MM.1S (cell line): Measurements from ENCODE around the gene HADH.

ENCODE experiments used
- DNase-seq: peaks from one replicate; pipeline ENCODE4 v3.0.0-alpha.2; 2015
- H2AFZ ChIP-seq: fragments of 300-600 bp; sonication (generic); 2 replicates; pipeline ENCODE4 v1.6.0; 2016; ENCODE audit warnings: antibody characterized with exemption, low read length
- H3F3A ChIP-seq: fragments of 300-600 bp; sonication (generic); 2 replicates; pipeline ENCODE4 v1.6.1; 2016; ENCODE audit warnings: mild to moderate bottlenecking, antibody characterized with exemption, low read length, moderate library complexity, mixed read lengths; ENCODE audit not compliant: insufficient read depth
- H3K27ac ChIP-seq: fragments of 300-600 bp; sonication (generic); 2 replicates; pipeline ENCODE4 v1.5.1; 2016; ENCODE audit warnings: mild to moderate bottlenecking, low read length
- H3K27me3 ChIP-seq: fragments of 300-600 bp; sonication (generic); replicated peaks from 2 replicates; pipeline ENCODE4 v1.6.0; 2016; ENCODE audit warnings: low read length; ENCODE audit not compliant: insufficient read depth
- H3K36me3 ChIP-seq: fragments of 300-600 bp; sonication (generic); replicated peaks from 2 replicates; pipeline ENCODE4 v1.6.1; 2016; ENCODE audit warnings: mild to moderate bottlenecking, low read length, mixed read lengths; ENCODE audit not compliant: insufficient read depth
- H3K4me1 ChIP-seq: fragments of 300-600 bp; sonication (generic); 2 replicates; pipeline ENCODE4 v1.6.1; 2016; ENCODE audit warnings: low read length, mixed read lengths
- H3K4me2 ChIP-seq: fragments of 300-600 bp; sonication (generic); 2 replicates; pipeline ENCODE4 v1.6.0; 2016; ENCODE audit warnings: low read depth, low read length
- H3K4me3 ChIP-seq: fragments of 300-600 bp; sonication (generic); 2 replicates; pipeline ENCODE4 v1.5.1; 2016; ENCODE audit warnings: low read length, mixed read lengths
- H3K79me2 ChIP-seq: fragments of 300-600 bp; sonication (generic); 2 replicates; pipeline ENCODE4 v1.6.1; 2016; ENCODE audit warnings: mixed run types, low read length, mixed read lengths
- H3K9ac ChIP-seq: fragments of 300-600 bp; sonication (generic); 2 replicates; pipeline ENCODE4 v1.6.1; 2016; ENCODE audit warnings: low read length, mixed read lengths
- H3K9me2 ChIP-seq: fragments of 300-600 bp; sonication (generic); replicated peaks from 2 replicates; pipeline ENCODE4 v1.6.1; 2016; ENCODE audit warnings: mild to moderate bottlenecking, low read length, mixed read lengths; ENCODE audit not compliant: insufficient read depth
- H3K9me3 ChIP-seq: fragments of 300-600 bp; sonication (generic); replicated peaks from 2 replicates; pipeline ENCODE4 v1.6.1; 2016; ENCODE audit warnings: mild to moderate bottlenecking, low read length, mixed read lengths; ENCODE audit not compliant: insufficient read depth
- H4K20me1 ChIP-seq: fragments of 300-600 bp; sonication (generic); 2 replicates; pipeline ENCODE4 v1.6.1; 2016; ENCODE audit warnings: mild to moderate bottlenecking, low read length, moderate library complexity, mixed read lengths; ENCODE audit not compliant: insufficient read depth
- CTCF ChIP-seq: fragments of 300-600 bp; sonication (generic); IDR thresholded peaks from 2 replicates; pipeline ENCODE4 v1.5.1; 2016; ENCODE audit warnings: antibody characterized with exemption, low read length, mixed read lengths
- EZH2 ChIP-seq: fragments of 300-600 bp; sonication (generic); optimal IDR thresholded peaks from 2 replicates; pipeline ENCODE3; 2017; ENCODE audit warnings: low read depth, mild to moderate bottlenecking, antibody characterized with exemption, low read length, mixed read lengths
- EZH2phosphoT487 ChIP-seq: fragments of 300-600 bp; sonication (generic); IDR thresholded peaks from 2 replicates; pipeline ENCODE4 v1.6.1; 2018; ENCODE audit warnings: antibody characterized with exemption, low read length

The HADH gene

GRCh38 chr4:107991945-107992630, 2.4 kb downstream of the HADH start:
- Histone ChIP-seq H4K20me1 (no peaks in the 10 kb centered on the region), H3K9me2 (no peaks in the 10 kb centered on the region), H3K9me3 (no peaks in the 10 kb centered on the region), H3K79me2 (peaks cover 81% of the 10 kb centered on the region), H3K27me3 (no peaks in the 10 kb centered on the region), H3F3A (peaks cover 11% of the 10 kb centered on the region; the same call in 1 of the 2 replicates), H3K4me1 (peaks cover 53% of the 10 kb centered on the region), H3K9ac (no peak overlapping the region), H3K27ac (no peak overlapping the region), H2AFZ (no peak overlapping the region), H3K36me3 (no peaks in the 10 kb centered on the region; the same call in 1 of the 2 replicates), H3K4me3 (no peak overlapping the region; the same call in 1 of the 2 replicates), H3K4me2 (peak overlapping the region; percentile 97)
- TF ChIP-seq CTCF (no peak), EZH2phosphoT487 (no peak), EZH2 (no peak)
- no peak for DNase-seq

- no peak overlapping the region for H2AFZ ChIP-seq
- no peaks in the 10 kb centered on the region for H3K9me2 ChIP-seq
- DNase-seq = no peak
- H3K4me2 ChIP-seq = peak overlapping the region; percentile 51
- H3K4me1 ChIP-seq = peaks cover 58% of the 10 kb centered on the region
- H3K79me2 ChIP-seq = peaks cover 99% of the 10 kb centered on the region
- no peaks in the 10 kb centered on the region for H3K27me3 ChIP-seq
- H3F3A ChIP-seq = peaks cover 11% of the 10 kb centered on the region; the same call in 1 of the 2 replicates
- peak overlapping the region; percentile 36; the same call in 1 of the 2 replicates for H3K27ac ChIP-seq
- H3K4me3 ChIP-seq = no peak overlapping the region
- no peaks in the 10 kb centered on the region for H4K20me1 ChIP-seq
- H3K9me3 ChIP-seq = no peaks in the 10 kb centered on the region
- TF ChIP-seq EZH2phosphoT487 (no peak), CTCF (no peak), EZH2 (no peak)
- H3K9ac ChIP-seq = peak overlapping the region; percentile 14; the same call in 1 of the 2 replicates
- H3K36me3 ChIP-seq = no peaks in the 10 kb centered on the region; the same call in 1 of the 2 replicates
Observed at GRCh38 chr4:107993969-107994368, 4.3 kb downstream of the HADH start.

- Histone ChIP-seq H3K4me2 (peak overlapping the region; percentile 51), H3K9me3 (no peaks in the 10 kb centered on the region), H3K27ac (no peak overlapping the region), H3K9me2 (no peaks in the 10 kb centered on the region), H3K9ac (no peak overlapping the region), H3K4me1 (peaks cover 55% of the 10 kb centered on the region), H3F3A (peaks cover 11% of the 10 kb centered on the region; the same call in 1 of the 2 replicates), H4K20me1 (no peaks in the 10 kb centered on the region), H2AFZ (no peak overlapping the region), H3K27me3 (no peaks in the 10 kb centered on the region), H3K79me2 (peaks cover 100% of the 10 kb centered on the region), H3K4me3 (no peak overlapping the region), H3K36me3 (no peaks in the 10 kb centered on the region; the same call in 1 of the 2 replicates)
- TF ChIP-seq CTCF (no peak), EZH2 (no peak), EZH2phosphoT487 (no peak)
- DNase-seq = no peak
Observed at GRCh38 chr4:107994894-107995293, 5.2 kb downstream of the HADH start.
